Fibroblast of lung (primary cell): ENCODE results near the gene NCKAP5. TPM values are rescaled to one million over a fixed set of nuclear protein-coding genes. Genes with fewer than 3 reads are reported as not detected.

ENCODE experiments used
- DNase-seq, 2 donors: peaks; one replicate each; pipeline versions ENCODE4 v3.0.0 to v3.0.0-alpha.2; 2010; ENCODE audit warnings: low read depth in 2 of 2
- H2AFZ ChIP-seq: 2 replicates; pipeline ENCODE4 v1.5.1; 2012; ENCODE audit warnings: low read length, control low read depth, inconsistent platforms
- H3K27ac ChIP-seq: 2 replicates; pipeline ENCODE4 v1.5.1; 2011; ENCODE audit warnings: low read length, control low read depth; ENCODE audit not compliant: insufficient read depth
- H3K27me3 ChIP-seq: 2 replicates; pipeline ENCODE4 v1.5.1; 2011; ENCODE audit warnings: mild to moderate bottlenecking, low read length; ENCODE audit not compliant: control insufficient read depth, insufficient read depth
- H3K36me3 ChIP-seq: 2 replicates; pipeline ENCODE4 v1.5.1; 2011; ENCODE audit warnings: low read length; ENCODE audit not compliant: control insufficient read depth, insufficient read depth
- H3K4me1 ChIP-seq: 2 replicates; pipeline ENCODE4 v1.5.1; 2011; ENCODE audit warnings: low read length; ENCODE audit not compliant: control insufficient read depth, insufficient read depth; ENCODE audit errors: extremely low read depth
- H3K4me2 ChIP-seq: 2 replicates; pipeline ENCODE4 v1.5.1; 2011; ENCODE audit warnings: low read length, control low read depth; ENCODE audit not compliant: insufficient read depth; ENCODE audit errors: extremely low read depth
- H3K4me3 ChIP-seq, 4 experiments: fragments of 200-600 bp in 1 of 4; sonication (generic) in 1 of 4; replicated peaks in 1 of 4; 2 replicates each; pipeline ENCODE4 v1.5.1; 2011 to 2016; ENCODE audit warnings: low read length in 4 of 4, low read depth in 3 of 4, mild to moderate bottlenecking in 3 of 4, control low read depth in 2 of 4, inconsistent platforms in 1 of 4, mixed read lengths in 1 of 4; ENCODE audit not compliant: insufficient read depth in 1 of 4; ENCODE audit errors: control extremely low read depth in 1 of 4
- H3K79me2 ChIP-seq: 2 replicates; pipeline ENCODE4 v1.5.1; 2012; ENCODE audit warnings: mild to moderate bottlenecking, low read length, inconsistent platforms; ENCODE audit not compliant: control insufficient read depth, insufficient read depth
- H3K9ac ChIP-seq: 2 replicates; pipeline ENCODE4 v1.5.1; 2011; ENCODE audit warnings: mild to moderate bottlenecking, low read length, control low read depth; ENCODE audit not compliant: insufficient read depth
- H3K9me3 ChIP-seq: 2 replicates; pipeline ENCODE4 v1.5.1; 2012; ENCODE audit warnings: low read depth, low read length; ENCODE audit not compliant: control insufficient read depth, insufficient read depth
- H4K20me1 ChIP-seq: 2 replicates; pipeline ENCODE4 v1.5.1; 2011; ENCODE audit warnings: low read length; ENCODE audit not compliant: control insufficient read depth, insufficient read depth; ENCODE audit errors: extremely low read depth
- EZH2 ChIP-seq: IDR thresholded peaks from 2 replicates; pipeline ENCODE4 v1.5.1; 2012; ENCODE audit warnings: low read length, control low read depth, mild to moderate bottlenecking; ENCODE audit errors: missing control alignments
- polyA plus RNA-seq, 2 donors: library from polyadenylated mRNA; depleted of rRNA in 1 of 2; stranded (reverse) in 1 of 2; unstranded in 1 of 2; fragments of >200 nt; gene quantifications; 2 replicates each; pipeline ENCODE4 v1.2.1, GENCODE V29; 2011 to 2012; ENCODE audit warnings: missing spikeins in 1 of 2
- total RNA-seq: library from RNA; depleted of rRNA; stranded (reverse); fragments of >200 nt; gene quantifications from 2 replicates; pipeline ENCODE4 v1.2.1, GENCODE V29; 2014
- TF ChIP-seq, protein P1 (sequence below), 2 donors: IDR thresholded peaks in 1 of 2; conservative IDR thresholded peaks in 1 of 2; 1 replicate in 1 of 2; 2 replicates in 1 of 2; pipeline ENCODE4 v1.5.1; 2011 to 2012; ENCODE audit warnings: low read length in 2 of 2, control low read depth in 1 of 2, inconsistent platforms in 1 of 2, low read depth in 1 of 2, mild to moderate bottlenecking in 1 of 2

The NCKAP5 gene
- total and polyA plus RNA-seq, 2 donors (not counting 1 experiment from before 2014, with no cell fraction given) = 2.6 to 6.2 TPM

DNA sequence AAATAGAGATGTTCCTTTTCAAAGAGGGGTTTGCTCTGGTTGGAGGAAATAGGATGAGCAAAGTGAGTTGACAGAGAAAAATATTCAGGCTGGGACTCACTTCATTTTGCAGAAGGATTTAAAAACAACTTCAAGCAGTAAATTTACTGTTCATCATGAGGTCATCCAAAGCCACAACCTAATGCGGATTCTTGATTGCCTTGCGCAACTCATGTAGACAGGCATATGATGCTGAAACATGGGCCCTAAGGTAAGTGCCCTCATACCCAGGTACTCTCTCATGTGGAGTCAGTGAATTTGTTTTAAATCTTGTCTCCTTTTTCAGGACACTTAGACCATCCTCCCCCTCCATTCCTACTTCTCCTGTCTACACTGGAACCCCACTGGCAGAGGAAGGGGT is 846.3 kb downstream of the NCKAP5 start:
- H3K4me2 ChIP-seq = no peak overlapping the region
- H3K36me3 ChIP-seq = no peaks in the 10 kb centered on the region
- no peak overlapping the region for H3K9ac ChIP-seq
- H3K27ac ChIP-seq = no peak overlapping the region
- H3K27me3 ChIP-seq = no peaks in the 10 kb centered on the region
- no peak overlapping the region for H2AFZ ChIP-seq
- no peak overlapping the region for H3K4me3 ChIP-seq
- no peaks in the 10 kb centered on the region for H3K4me1 ChIP-seq
- TF ChIP-seq, protein P1, sequence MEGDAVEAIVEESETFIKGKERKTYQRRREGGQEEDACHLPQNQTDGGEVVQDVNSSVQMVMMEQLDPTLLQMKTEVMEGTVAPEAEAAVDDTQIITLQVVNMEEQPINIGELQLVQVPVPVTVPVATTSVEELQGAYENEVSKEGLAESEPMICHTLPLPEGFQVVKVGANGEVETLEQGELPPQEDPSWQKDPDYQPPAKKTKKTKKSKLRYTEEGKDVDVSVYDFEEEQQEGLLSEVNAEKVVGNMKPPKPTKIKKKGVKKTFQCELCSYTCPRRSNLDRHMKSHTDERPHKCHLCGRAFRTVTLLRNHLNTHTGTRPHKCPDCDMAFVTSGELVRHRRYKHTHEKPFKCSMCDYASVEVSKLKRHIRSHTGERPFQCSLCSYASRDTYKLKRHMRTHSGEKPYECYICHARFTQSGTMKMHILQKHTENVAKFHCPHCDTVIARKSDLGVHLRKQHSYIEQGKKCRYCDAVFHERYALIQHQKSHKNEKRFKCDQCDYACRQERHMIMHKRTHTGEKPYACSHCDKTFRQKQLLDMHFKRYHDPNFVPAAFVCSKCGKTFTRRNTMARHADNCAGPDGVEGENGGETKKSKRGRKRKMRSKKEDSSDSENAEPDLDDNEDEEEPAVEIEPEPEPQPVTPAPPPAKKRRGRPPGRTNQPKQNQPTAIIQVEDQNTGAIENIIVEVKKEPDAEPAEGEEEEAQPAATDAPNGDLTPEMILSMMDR (conservative IDR thresholded peaks at IDR 0.05 in 1 of 2, IDR thresholded peaks at IDR 0.05 in 1 of 2; ENCODE audit: low read depth in 1 of 2, low read length in 2 of 2) = no peak
- TF ChIP-seq EZH2 = no peak
- H3K79me2 ChIP-seq = no peaks in the 10 kb centered on the region
- H4K20me1 ChIP-seq = no peaks in the 10 kb centered on the region
- no peaks in the 10 kb centered on the region for H3K9me3 ChIP-seq
- DNase-seq = no peak

DNA sequence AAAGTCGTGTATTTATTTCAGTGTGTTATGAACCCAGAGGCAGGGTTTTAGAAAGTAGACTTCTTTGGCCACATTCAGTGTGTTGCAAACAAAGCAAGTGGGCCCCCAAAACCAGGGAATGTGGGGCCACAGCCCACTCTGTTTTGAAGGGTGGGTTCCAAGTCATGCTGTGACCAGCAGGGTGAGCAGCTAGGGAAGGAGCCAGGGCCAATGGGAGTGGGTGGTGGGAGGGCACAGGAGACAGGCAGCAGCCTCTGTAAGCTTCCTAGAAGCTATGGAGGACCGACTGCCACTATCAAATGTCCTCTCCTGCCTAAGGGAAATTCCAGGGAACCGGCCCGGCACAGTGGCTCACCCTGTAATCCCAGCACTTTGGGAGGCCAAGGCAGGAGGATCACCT is 847.9 kb downstream of the NCKAP5 start:
- TF ChIP-seq, protein P1 (conservative IDR thresholded peaks at IDR 0.05 in 1 of 2, IDR thresholded peaks at IDR 0.05 in 1 of 2; ENCODE audit: low read depth in 1 of 2, low read length in 2 of 2) = no peak
- no peak for TF ChIP-seq EZH2
- Histone ChIP-seq H4K20me1 (no peaks in the 10 kb centered on the region), H3K9ac (no peak overlapping the region), H3K27ac (no peak overlapping the region), H3K9me3 (no peaks in the 10 kb centered on the region), H2AFZ (no peak overlapping the region), H3K4me3 (no peak overlapping the region), H3K4me2 (no peak overlapping the region), H3K36me3 (no peaks in the 10 kb centered on the region), H3K4me1 (peaks cover 3% of the 10 kb centered on the region), H3K27me3 (no peaks in the 10 kb centered on the region), H3K79me2 (no peaks in the 10 kb centered on the region)
- DNase-seq = no peak

DNA sequence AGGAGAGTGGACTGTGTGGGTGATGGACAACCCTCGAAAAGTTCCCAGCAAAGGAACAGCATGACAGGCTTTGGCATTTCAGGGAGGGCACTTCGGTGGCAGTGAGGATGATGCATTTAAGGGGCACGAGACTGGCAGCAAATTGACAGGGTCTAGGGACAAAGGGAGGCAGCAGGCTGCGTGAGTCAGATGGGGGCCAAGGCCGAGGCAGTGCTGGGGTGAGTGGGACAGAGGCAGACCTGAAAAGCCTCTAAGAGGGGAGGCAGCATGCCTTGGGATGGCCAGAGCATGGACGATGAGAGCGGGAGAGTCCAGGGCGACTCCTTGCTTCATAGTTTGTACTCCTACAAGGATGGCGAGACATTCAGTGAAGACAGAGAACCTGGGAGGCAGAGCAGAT is 848.8 kb downstream of the NCKAP5 start:
- H3K36me3 ChIP-seq = no peaks in the 10 kb centered on the region
- no peaks in the 10 kb centered on the region for H3K27me3 ChIP-seq
- H3K27ac ChIP-seq = no peak overlapping the region
- no peaks in the 10 kb centered on the region for H3K9me3 ChIP-seq
- H4K20me1 ChIP-seq = no peaks in the 10 kb centered on the region
- DNase-seq = no peak
- H3K79me2 ChIP-seq = no peaks in the 10 kb centered on the region
- no peak overlapping the region for H3K4me2 ChIP-seq
- H3K4me3 ChIP-seq = no peak overlapping the region
- TF ChIP-seq, protein P1 (conservative IDR thresholded peaks at IDR 0.05 in 1 of 2, IDR thresholded peaks at IDR 0.05 in 1 of 2; ENCODE audit: low read depth in 1 of 2, low read length in 2 of 2) = no peak
- no peak for TF ChIP-seq EZH2
- H3K4me1 ChIP-seq = peaks cover 3% of the 10 kb centered on the region
- no peak overlapping the region for H3K9ac ChIP-seq
- H2AFZ ChIP-seq = no peak overlapping the region
